Measurements from ENCODE around the gene NKAIN2.
A peak's percentile ranks its signal among the peaks of the same experiment; 100 is the strongest.
"Not testable (repeated sequence)": the region's sequence is repeated elsewhere in the genome, so short reads cannot be mapped to it uniquely, and the experiment has no call there.

The NKAIN2 gene

GRCh38 chr6:123909989-123910388 lies 106.3 kb downstream of the NKAIN2 start:
- TF ChIP-seq CTCF (IDR thresholded peaks at IDR 0.05; ENCODE audit: insufficient read depth, low read depth, low read length, missing control alignments): no peak
- H3K4me3 ChIP-seq (ENCODE audit: low read depth, low read length): no peak overlapping the region
- no peak for DNase-seq (ENCODE audit: low read depth)

GRCh38 chr6:123913863-123914262 lies 110.2 kb downstream of the NKAIN2 start:
- no peak overlapping the region for H3K4me3 ChIP-seq (ENCODE audit: low read depth, low read length)
- DNase-seq (ENCODE audit: low read depth): no peak
- no peak for TF ChIP-seq CTCF (IDR thresholded peaks at IDR 0.05; ENCODE audit: insufficient read depth, low read depth, low read length, missing control alignments)

- not testable (repeated sequence) for H3K4me3 ChIP-seq (ENCODE audit: low read depth, low read length); DNase-seq (ENCODE audit: low read depth)
These were observed 119.7 kb downstream of the NKAIN2 start for GRCh38 chr6:123923379-123923778.

GRCh38 chr6:123925350-123925749 lies 121.7 kb downstream of the NKAIN2 start:
- peak; percentile 24 for DNase-seq (ENCODE audit: low read depth)
- no peak for TF ChIP-seq CTCF (IDR thresholded peaks at IDR 0.05; ENCODE audit: insufficient read depth, low read depth, low read length, missing control alignments)

GRCh38 chr6:123925842-123926399 lies 122.3 kb downstream of the NKAIN2 start:
- no peak for DNase-seq (ENCODE audit: low read depth)
- no peak overlapping the region for H3K4me3 ChIP-seq (ENCODE audit: low read depth, low read length)
- TF ChIP-seq CTCF (IDR thresholded peaks at IDR 0.05; ENCODE audit: insufficient read depth, low read depth, low read length, missing control alignments): no peak

More at GRCh38 chr6:123925350-123925749, 121.7 kb downstream of the NKAIN2 start:
- H3K4me3 ChIP-seq (ENCODE audit: low read depth, low read length): no peak overlapping the region

- TF ChIP-seq CTCF (IDR thresholded peaks at IDR 0.05; ENCODE audit: insufficient read depth, low read depth, low read length, missing control alignments): no peak
- H3K4me3 ChIP-seq (ENCODE audit: low read depth, low read length): no peak overlapping the region
- no peak for DNase-seq (ENCODE audit: low read depth)
These were observed 124.9 kb downstream of the NKAIN2 start for GRCh38 chr6:123928529-123928928.

GRCh38 chr6:123931928-123932327 lies 128.3 kb downstream of the NKAIN2 start:
- no peak for DNase-seq (ENCODE audit: low read depth)
- no peak for TF ChIP-seq CTCF (IDR thresholded peaks at IDR 0.05; ENCODE audit: insufficient read depth, low read depth, low read length, missing control alignments)
- no peak overlapping the region for H3K4me3 ChIP-seq (ENCODE audit: low read depth, low read length)

Data from GM12865 (cell line).